ENCODE measurements around the gene ZNF552.
A peak's percentile ranks its signal among the peaks of the same experiment; 100 is the strongest.
"Not testable (repeated sequence)": the region's sequence is repeated elsewhere in the genome, so short reads cannot be mapped to it uniquely, and the experiment has no call there.

Gene ZNF552

DNA sequence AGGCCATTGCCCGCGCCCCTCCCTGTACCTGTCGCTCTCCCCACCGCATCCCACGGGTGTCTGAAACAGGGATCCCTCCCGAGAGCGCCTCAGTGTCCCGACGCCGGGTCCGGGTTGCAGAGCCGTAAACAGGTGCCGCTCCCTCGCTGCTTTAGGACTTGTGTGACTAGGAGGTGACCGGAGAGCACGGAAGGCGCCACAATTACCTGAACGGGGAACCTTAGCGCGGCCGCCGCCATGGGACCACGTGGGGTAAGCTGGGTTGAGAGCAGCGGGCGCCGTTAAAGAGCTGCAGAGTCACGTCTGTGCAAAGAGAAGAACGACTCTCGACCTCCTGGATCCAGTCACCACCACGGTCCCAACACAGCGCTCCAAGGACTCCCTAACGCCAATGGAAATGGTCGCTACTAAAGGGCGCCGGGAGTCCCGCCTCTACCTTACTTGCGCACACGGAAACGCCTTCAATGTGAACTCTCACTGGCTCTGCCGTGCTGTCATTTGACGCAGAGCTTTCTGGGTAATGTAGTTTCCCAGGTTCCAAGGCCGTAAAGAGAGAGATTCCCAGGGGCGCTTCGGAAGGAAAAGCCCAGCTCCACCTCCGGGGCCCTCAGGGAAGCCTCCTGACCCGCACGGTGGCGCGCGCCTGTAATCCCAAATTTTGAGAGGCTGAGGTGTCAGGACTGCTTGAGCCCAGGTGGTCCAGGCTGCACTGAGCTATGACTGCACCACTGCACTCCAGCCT is at the start of gene ZNF552:
Gene ZNF552 (minus strand): TSS at position 409 of the 742 bp plus-strand sequence. CDS start 170 bp downstream, at position 239.
- DNase-seq (ENCODE audit: low spot score), result peak; percentile 88

DNA sequence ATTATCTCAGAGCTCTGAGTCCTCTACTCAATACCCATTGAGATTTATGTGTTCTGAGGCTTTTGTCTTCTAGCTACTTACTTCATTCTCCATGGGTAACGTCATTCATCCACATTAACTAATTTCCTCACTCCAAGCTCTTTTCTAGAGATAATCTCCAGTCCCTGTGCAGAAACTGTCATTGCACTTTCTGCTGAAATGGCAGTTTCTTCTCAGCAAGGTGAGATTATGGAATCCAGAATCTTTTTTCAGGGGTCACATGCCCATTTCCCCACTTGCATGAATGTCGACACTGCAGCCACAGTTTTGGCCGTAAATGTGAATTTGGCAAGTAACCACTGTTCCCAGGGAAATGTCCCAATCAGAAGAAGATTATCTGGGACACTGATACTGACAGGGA is 47.6 kb upstream of the ZNF552 start:
- DNase-seq (ENCODE audit: low spot score), result not testable (repeated sequence)

DNA sequence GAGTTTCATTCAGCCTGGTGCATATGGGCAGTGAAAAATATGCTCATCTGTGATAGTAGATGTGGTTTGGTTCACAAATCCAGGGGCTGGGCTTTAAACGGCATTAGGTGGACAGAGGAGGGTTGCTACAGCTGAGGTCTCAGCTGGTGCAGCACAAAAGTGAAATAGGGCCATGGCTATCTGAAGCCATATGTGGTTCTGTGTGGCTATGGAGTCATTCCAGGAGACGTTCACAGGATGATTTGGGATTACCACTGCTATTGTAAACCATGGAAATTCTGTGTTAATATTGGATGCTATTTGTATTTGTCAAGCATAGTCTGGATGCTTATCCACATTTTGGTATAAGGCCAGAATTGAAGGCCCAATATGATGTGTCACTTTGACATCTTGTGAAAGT is 39.4 kb upstream of the ZNF552 start:
- not testable (repeated sequence) for DNase-seq (ENCODE audit: low spot score)

DNA sequence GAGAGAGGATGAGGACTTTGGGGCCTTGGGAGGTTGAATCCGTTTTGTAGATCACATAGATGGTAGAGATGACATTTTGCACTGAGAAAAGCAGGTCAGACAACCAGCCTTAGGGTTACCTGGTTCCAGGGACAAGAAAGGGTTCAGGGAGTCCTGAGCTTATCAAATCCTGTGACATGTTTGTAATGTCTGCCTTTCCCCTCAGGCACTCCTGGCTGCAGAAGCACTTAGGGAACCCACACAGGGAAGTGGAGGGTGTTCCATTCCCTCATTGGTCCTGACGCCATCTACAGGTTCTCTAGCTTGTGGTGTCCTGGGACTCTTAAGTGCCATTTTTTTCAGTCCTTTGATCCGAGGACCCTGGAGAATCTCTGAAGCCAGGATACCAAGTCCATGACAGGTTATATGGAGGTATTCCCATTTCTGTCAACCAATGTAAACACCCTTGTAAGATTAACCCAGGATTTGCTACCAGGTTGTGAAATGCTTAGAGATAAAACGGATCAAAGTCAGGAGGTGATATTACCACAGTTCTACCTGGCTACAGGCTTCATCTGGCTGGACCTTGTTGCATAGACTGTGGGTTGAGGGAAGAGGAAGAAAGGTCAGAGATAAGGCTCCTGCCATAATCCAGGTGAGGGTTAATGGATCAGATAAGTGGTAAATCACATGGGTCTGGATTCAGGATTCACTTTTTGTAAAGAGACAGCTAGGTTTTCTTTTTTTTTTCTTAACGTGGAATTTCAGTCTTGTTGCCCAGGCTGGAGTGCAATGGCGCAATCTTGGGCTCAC is 37.3 kb upstream of the ZNF552 start:
- DNase-seq (ENCODE audit: low spot score), result not testable (repeated sequence)

DNA sequence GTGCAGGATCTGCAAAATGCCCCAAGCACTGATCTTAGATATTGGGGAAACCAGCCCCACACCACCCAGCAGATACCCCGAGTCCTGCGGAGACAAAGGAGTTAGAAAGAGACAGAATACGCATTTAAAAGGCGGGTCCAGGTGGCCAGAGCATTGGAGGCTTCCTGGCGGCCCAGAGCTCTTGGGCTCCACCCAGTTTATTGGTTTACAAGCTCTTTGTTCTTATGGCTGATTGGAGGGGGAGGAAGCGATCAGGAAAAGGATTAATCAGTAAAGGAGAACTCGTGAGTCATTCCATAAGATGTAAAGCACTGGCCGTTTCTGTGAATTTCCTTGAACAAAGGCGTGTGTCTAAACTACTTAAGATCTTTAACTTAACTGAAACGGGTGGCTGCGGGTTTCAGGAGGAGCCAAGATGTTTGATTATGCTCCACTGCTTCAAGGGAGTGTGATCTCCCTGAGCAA is 35.9 kb upstream of the ZNF552 start:
- peak; percentile 16 for DNase-seq (ENCODE audit: low spot score)

DNA sequence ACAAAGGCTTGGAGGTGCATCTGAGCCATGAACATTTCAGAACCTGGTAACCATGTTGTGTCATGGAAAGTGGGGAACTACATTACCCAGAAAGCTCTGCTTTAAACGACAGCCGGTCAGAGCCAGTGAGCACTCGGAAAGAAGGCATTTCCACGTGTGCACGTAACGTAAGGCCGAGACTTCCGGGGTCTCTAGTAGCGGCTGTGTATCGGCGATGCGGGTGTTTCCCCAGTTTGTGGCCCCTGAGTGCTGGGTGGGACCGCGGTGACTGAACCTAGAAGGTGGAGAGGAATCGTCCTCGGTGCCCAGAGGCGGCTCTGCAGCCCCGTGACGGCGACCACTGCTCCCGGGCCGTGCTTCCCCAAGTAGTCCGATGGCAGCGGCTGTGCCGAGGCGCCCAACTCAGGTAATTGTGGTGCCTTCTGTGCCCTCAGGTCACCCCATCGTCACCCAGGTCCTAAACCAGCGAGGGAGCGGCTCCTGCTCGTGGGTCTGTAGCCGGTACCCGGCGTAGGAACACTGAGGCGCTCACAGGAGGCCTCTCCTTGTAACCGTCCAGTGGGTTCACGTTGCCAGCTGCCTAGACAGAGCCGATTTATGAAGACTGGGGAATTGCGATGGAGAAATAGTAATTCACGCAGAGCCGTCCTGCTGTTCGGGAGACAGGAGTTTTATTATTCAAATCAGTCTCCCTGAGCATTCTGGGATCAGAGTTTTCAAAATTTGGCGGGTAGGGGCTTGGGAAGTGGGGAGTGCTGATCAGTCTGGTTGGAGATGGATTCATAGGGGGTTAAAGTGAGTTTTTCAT is 35.2 kb upstream of the ZNF552 start, which contains the start of gene ZNF587:
Gene ZNF587 (plus strand): TSS at position 194 of the 808 bp plus-strand sequence. CDS start 180 bp downstream, at position 374.
- DNase-seq (ENCODE audit: low spot score), result peak; percentile 82

DNA sequence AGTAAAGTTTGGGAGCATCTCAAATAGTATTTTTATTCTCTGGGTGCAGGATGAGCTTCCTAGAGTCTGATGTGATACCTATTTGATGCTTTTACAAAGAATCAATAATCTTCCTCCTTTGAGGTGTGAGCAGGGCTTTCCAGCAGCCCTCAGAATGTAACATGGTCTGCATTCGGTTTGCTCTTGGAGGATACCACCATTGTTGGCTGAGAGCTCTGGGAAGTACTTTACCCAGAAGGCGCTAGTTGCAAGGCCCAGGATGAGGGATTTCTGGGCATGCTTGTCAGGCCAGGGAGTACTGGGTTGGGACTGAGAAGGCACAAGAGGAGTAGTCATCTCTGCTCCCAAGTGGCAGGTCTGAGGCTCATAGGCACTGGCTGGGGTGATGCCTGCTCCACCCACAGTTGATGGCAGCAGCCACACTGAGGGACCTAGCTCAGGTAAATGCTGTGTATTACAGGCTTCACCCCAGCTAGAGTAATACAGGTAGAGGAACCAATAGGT is 34.5 kb upstream of the ZNF552 start:
- not testable (repeated sequence) for DNase-seq (ENCODE audit: low spot score)

DNA sequence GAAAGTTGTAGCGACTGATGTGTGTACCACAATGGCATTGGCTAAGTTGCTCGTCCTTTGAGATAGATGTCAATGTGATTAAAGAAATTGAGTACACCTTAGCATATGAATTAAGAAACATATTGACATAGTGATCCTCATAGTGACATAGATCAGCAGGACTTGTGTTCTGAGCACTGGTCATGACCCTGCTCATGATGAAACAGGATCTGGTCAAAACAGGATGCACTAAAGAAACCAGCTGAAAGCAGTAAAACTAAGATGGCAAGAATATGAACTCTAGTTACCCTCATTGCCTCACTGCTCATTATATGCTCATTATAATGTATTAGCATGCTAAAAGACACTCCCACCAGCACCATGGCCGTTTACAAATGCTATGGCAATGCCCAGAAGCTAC is 32.5 kb upstream of the ZNF552 start:
- not testable (repeated sequence) for DNase-seq (ENCODE audit: low spot score)

DNA sequence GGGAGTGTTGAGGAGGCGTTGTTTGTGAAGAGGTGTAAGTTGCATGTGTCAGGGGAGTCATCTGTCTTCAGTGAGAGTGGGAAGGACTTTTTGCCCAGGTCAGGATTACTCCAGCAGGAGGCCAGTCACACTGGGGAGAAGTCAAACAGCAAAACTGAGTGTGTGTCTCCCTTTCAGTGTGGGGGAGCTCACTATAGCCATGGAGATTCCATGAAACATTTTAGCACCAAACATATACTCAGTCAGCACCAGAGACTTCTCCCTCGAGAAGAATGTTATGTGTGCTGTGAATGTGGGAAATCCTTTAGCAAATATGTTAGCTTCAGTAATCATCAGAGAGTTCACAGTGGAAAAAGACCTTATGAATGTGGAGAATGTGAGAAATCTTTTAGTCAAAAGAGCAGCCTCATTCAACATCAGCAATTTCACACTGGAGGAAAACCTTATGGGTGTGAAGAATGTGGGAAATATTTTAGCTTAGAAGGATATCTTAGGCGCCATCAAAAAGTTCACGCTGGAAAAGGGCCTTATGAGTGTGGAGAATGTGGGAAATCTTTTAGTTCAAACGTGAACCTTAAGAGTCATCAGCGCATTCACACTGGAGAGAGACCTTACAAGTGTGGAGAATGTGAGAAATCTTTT is 26.5 kb upstream of the ZNF552 start:
- no peak for DNase-seq (ENCODE audit: low spot score)

DNA sequence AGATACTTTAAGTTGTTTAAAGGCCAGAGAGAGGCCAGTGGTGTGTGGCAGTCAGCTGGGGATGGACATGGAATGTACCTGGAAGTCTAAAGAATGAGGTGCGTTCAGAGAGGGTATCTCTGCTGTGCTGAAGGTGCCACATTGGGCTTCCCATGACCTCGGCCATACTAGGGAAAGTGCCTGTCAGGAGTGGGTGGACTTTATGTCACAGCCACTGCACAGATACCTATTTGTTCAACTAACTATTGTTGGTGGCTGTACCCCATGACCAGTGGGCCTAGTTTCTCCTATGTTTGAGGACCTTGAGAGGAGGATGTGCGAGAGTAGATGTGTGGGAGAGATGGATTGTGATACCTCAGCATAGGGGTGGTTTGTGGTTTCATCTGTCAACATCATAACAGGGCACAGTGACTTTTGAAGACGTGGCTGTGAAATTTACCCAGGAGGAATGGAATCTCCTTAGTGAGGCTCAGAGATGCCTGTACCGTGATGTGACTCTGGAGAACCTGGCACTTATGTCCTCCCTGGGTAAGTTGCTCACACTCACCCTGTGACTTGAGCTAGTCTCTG is 24.0 kb upstream of the ZNF552 start:
- DNase-seq (ENCODE audit: low spot score), result not testable (repeated sequence)

DNA sequence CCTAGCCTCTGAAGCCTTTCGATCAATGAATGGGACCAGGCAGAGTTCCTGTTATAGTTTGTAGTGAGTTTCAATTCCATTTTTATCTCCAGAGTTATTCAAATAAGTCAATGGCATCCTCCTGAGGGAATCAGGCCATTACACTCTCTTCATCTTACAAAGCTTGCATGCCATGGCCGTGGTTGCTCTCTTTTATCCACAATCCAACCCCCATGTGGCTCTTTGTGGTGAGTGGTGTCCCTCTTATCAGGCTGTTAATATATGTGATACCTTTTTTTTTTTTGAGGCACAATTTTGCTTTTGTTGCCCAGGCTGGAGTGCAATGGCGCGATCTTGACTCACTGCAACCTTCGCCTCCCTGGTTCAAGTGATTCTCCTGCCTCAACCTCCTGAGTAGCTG is 22.3 kb upstream of the ZNF552 start:
- DNase-seq (ENCODE audit: low spot score), result not testable (repeated sequence)

DNA sequence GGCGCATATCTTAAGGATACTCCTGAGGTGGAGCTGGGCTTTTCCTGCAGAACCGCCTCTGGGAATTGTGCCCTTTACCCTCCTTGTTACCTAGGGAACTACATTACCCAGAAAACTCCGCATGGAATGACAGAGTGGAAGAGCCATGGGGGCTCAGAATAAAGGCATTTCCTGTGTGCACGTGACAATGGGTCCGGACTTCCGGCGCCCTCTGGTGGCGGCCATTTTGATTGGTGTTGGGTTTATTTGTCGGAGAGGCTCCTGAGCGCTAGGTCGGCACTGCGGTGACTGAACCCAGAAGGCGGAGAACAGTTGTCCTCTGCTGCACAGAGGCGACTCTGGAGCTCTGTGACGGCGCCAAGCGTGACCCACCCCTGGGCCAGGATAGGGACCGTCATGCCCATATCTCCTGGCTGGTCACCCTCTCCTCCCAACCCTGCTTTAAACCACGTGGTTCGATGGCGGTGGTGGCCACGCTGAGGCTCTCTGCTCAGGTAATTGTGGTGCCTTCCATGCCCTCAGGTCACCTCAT is 15.4 kb upstream of the ZNF552 start, which contains the start of gene ZNF587B:
Gene ZNF587B (plus strand): TSS at position 229 of the 532 bp plus-strand sequence. CDS start 230 bp downstream, at position 459.
- peak; percentile 19 for DNase-seq (ENCODE audit: low spot score)

DNA sequence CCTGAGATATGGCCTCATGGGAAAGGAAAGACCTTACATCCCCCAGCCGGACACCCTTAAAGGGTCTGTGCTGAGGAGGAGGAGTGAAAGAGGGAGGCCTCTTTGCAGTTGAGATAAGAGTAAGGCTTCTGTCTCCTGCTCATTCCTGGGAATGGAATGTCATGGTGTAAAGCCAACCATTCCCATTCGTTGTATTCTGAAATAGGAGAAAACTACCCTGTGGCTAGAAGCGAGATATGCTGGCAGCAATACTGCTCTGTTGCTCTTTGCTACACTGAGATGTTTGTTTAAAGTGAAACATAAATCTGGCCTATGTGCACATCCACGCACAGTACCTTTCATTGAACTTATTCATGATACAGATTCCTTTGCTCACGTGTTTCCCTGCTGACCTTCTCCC is 14.6 kb upstream of the ZNF552 start:
- DNase-seq (ENCODE audit: low spot score), result no peak

DNA sequence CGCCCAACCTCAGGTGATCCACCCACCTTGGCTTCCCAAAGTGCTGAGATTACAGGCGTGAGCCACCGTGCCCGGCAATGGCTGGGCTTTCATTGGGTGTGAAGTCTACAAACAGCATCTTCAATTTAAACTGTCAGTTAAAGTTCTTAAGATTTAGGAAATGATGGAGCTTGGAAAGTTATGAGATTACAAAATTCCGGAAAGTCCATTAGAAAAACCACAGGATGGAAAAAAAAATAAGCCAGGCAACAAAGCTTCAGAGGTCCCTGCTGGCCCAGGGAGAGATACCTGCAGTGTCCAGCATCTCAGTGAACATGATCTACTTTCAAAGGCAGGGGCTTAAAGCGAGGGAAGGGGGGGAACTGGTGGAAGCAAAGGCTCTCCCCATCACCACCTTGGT is 10.8 kb upstream of the ZNF552 start:
- no peak for DNase-seq (ENCODE audit: low spot score)

DNA sequence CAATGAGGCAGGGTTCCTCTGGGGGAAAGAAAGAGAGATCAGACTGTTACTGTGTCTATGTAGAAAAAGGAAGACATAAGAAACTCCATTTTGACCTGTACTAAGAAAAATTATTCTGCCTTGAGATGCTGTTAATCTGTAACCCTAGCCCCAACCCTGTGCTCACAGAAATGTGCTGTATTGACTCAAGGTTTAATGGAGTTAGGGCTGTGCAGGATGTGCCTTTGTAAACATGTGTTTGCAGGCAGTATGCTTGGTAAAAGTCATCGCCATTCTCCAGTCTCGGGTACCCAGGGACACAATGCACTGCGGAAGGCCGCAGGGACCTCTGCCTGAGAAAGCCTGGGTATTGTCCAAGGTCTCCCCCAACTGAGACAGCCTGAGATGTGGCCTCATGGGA is 8.9 kb upstream of the ZNF552 start:
- not testable (repeated sequence) for DNase-seq (ENCODE audit: low spot score)

DNA sequence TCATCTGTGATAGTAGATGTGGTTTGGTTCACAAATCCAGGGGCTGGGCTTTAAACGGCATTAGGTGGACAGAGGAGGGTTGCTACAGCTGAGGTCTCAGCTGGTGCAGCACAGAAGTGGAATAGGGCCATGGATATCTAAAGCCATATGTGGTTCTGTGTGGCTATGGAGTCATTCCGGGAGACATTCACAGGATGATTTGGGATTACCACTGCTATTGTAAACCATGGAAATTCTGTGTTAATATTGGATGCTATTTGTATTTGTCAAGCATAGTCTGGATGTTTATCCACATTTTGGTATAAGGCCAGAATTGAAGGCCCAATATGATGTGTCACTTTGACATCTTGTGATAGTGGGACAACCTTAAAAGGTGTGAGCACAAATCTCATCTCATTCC is 8.4 kb upstream of the ZNF552 start:
- not testable (repeated sequence) for DNase-seq (ENCODE audit: low spot score)

DNA sequence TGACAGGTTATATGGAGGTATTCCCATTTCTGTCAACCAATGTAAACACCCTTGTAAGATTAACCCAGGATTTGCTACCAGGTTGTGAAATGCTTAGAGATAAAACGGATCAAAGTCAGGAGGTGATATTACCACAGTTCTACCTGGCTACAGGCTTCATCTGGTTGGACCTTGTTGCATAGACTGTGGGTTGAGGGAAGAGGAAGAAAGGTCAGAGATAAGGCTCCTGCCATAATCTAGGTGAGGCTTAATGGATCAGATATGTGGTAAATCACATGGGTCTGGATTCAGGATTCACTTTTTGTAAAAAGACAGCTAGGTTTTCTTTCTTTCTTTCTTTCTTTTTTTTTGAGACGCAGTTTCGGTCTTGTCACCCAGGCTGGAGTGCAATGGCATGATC is 6.8 kb upstream of the ZNF552 start:
- not testable (repeated sequence) for DNase-seq (ENCODE audit: low spot score)

DNA sequence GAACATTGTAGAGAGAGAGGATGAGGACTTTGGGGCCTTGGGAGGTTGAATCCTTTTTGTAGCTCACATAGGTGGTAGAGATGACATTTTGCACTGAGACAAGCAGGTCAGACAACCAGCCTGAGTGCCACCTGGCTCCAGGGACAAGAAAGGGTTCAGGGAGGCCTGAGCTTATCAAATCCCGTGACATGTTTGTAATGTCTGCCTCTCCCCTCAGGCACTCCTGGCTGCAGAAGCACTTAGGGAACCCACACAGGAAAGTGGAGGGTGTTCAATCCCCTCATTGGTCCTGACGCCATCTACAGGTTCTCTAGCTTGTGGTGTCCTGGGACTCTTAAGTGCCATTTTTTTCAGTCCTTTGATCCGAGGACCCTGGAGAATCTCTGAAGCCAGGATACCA is 6.4 kb upstream of the ZNF552 start:
- not testable (repeated sequence) for DNase-seq (ENCODE audit: low spot score)

DNA sequence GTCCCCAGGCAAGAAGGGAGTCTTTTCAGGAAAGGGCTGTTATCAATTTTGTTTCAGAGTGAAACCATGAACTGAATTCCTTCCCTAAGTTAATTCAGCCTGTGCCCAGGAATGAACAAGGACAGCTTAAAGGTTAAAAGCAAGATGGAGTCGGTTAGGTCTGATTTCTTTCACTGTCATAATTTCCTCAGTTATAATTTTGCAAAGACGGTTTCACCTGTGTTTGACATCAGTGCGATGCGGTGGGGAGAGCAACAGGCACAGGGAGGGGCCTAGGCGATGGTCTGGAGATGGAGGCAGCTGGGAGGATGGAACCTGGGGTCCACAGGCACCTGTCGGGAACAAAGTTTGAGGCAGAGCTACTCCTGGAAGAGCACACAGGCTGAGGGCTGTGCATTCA is 5.9 kb upstream of the ZNF552 start:
- no peak for DNase-seq (ENCODE audit: low spot score)

DNA sequence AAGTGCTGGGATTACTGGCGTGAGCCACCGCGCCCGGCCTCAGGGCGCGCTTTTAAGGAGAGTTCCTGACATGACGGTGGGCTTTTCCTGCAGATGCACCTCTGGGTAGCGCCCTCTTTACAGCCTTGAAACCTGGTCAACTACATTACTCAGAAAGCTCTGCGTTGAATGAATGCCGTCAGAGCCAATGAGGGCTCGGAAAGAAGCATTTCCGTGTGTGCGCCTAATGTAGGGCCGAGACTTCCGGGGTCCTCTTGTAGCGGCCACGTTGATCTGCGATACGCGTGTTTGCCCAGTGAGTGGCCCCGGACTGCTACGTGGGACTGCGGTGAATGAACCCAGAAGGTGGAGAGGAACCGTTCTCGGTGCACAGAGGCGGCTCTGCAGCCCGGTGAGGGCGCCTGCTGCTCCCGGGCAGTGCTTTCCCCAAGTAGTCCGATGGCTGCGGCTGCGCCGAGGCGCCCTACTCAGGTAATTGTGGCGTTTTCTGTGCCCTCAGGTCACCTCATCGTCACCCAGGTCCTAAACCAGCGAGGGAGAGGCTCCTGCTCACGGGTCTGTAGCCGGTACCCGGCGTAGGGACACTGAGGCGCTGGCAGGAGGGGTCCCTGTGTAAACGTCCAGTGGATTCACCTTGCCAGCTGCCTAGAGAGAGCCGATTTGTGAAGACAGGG is 4.9 kb upstream of the ZNF552 start:
- peak; percentile 95 for DNase-seq (ENCODE audit: low spot score)

Measured in AG08395 (cell line).